Stomach (tissue), 19 donors: ENCODE results near the gene METTL15. TPM values are rescaled to one million over a fixed set of nuclear protein-coding genes. Genes with fewer than 3 reads are reported as not detected.

Source experiments
- DNase-seq, 2 donors: peaks; one replicate each; pipeline versions ENCODE4 v3.0.0 to v3.0.0-alpha.2; 2013 to 2019
- H3K27ac ChIP-seq, 5 donors: fragments of 200-600 bp in 4 of 5; sonication (generic) in 4 of 5; one replicate each; pipeline ENCODE4 v1.5.1; 2013 to 2019; ENCODE audit warnings: mild to moderate bottlenecking in 1 of 5, moderate library complexity in 1 of 5
- H3K27me3 ChIP-seq, 3 donors: fragments of 200-600 bp; sonication (generic); one replicate each; pipeline ENCODE4 v1.5.1; 2017 to 2019; ENCODE audit warnings: mixed run types in 1 of 3
- H3K36me3 ChIP-seq, 4 donors: fragments of 200-600 bp; sonication (generic); 1 replicate in 3 of 4; 2 replicates in 1 of 4; pipeline ENCODE4 v1.5.1; 2016 to 2019
- H3K4me1 ChIP-seq, 4 donors: fragments of 200-600 bp; sonication (generic); one replicate each; pipeline ENCODE4 v1.5.1; 2016 to 2019
- H3K4me3 ChIP-seq, 4 donors: fragments of 200-600 bp; sonication (generic) in 3 of 4; one replicate each; pipeline ENCODE4 v1.5.1; 2016 to 2019; ENCODE audit warnings: mild to moderate bottlenecking in 1 of 4
- H3K9me3 ChIP-seq, 4 donors: fragments of 200-600 bp; sonication (generic); one replicate each; pipeline ENCODE4 v1.5.1; 2016 to 2019
- EP300 ChIP-seq: sonication (generic); formaldehyde crosslinking; IDR thresholded peaks from one replicate; pipeline ENCODE4 v1.6.1; 2017; ENCODE audit warnings: antibody characterized with exemption
- POLR2A ChIP-seq, 4 donors: fragments of 450-650 bp; IDR thresholded peaks; one replicate each; pipeline ENCODE4 v1.6.1; 2016; ENCODE audit warnings: antibody characterized with exemption in 4 of 4, control low read depth in 2 of 4, mild to moderate bottlenecking in 1 of 4, moderate library complexity in 1 of 4
- POLR2AphosphoS5 ChIP-seq, 3 donors: sonication (generic); formaldehyde crosslinking; IDR thresholded peaks; one replicate each; pipeline ENCODE4 v1.6.1; 2016; ENCODE audit warnings: antibody characterized with exemption in 3 of 3
- WGBS, 5 donors: extraction: QIAGEN DNeasy Blood & Tissue Kit in 3 of 5; methylation state at CpG; one replicate each; pipeline versions ENCODE4 v1.1.5 to v1.1.7; 2013 to 2018; 5-methylcytosine and 5-hydroxymethylcytosine counted together
- intact Hi-C: fragments of 100-400 bp; cut with DNase I; formaldehyde crosslinking; loops from one replicate; pipeline ENCODE4 v1.15.1; 2023; ENCODE audit warnings: low total_unique reads
- long read RNA-seq, 10 donors: transcript quantifications; one replicate each; lab custom pipeline, GENCODE V29; 2026
- polyA plus RNA-seq, 3 donors: library from polyadenylated mRNA; stranded (reverse); fragments of 200-250 nt; gene quantifications; one replicate each; pipeline ENCODE4 v1.2.3, GENCODE V29; 2013
- total RNA-seq, 5 donors: library from RNA; depleted of rRNA; stranded (reverse); fragments of >200 nt; gene quantifications; one replicate each; pipeline versions ENCODE4 v1.1.0 to v1.2.3, GENCODE V29; 2014 to 2016
- TF ChIP-seq, protein P1 (sequence below), 7 experiments: fragments of 450-650 bp in 4 of 7; fragments of 200-600 bp in 3 of 7; sonication (generic) in 3 of 7; IDR thresholded peaks; one replicate each; pipeline ENCODE4 v1.5.1; 2016 to 2019; ENCODE audit warnings: antibody characterized with exemption in 7 of 7, control low read depth in 2 of 7, mild to moderate bottlenecking in 1 of 7
- donor health status: healthy with polysubstance abuse.
- donor health status: Bipolar disorder and iron deficiency.
- donor health status: healthy.

METTL15 gene, protein sequence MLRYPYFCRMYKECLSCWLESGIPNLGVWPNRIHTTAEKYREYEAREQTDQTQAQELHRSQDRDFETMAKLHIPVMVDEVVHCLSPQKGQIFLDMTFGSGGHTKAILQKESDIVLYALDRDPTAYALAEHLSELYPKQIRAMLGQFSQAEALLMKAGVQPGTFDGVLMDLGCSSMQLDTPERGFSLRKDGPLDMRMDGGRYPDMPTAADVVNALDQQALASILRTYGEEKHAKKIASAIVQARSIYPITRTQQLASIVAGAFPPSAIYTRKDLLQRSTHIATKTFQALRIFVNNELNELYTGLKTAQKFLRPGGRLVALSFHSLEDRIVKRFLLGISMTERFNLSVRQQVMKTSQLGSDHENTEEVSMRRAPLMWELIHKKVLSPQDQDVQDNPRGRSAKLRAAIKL
- total RNA-seq (10 to 100 TPM in 4 of 5 donors, under 1 TPM in 1; 0.58 to 21.7 (median 12.7) TPM), polyA plus RNA-seq (1 to 10 TPM; 3.1 to 4.7 (median 4.5) TPM)
- long read RNA-seq, donor 1, result 0 reads
- long read RNA-seq, donor 2, full-length matches to known transcripts, result 2 of 2 reads
- long read RNA-seq, donor 2, partial matches to known transcripts, result 0 of 2 reads
- long read RNA-seq, donor 2, other reads (novel, unspliced or antisense), result 0 of 2 reads
- long read RNA-seq, donor 3, result 0 reads
- long read RNA-seq, donor 4, result 0 reads
- long read RNA-seq, donor 5, result 0 reads
- long read RNA-seq, donor 6, full-length matches to known transcripts, result 1 of 16 reads
- long read RNA-seq, donor 6, partial matches to known transcripts, result 15 of 16 reads
- long read RNA-seq, donor 6, other reads (novel, unspliced or antisense), result 0 of 16 reads
- long read RNA-seq, donor 7, result 0 reads
- long read RNA-seq, donor 8, full-length matches to known transcripts, result 3 of 3 reads
- long read RNA-seq, donor 8, partial matches to known transcripts, result 0 of 3 reads
- long read RNA-seq, donor 8, other reads (novel, unspliced or antisense), result 0 of 3 reads
- long read RNA-seq, donor 9, result 0 reads
- long read RNA-seq, donor 10, full-length matches to known transcripts, result 1 of 1 reads
- long read RNA-seq, donor 10, partial matches to known transcripts, result 0 of 1 reads
- long read RNA-seq, donor 10, other reads (novel, unspliced or antisense), result 0 of 1 reads

DNA sequence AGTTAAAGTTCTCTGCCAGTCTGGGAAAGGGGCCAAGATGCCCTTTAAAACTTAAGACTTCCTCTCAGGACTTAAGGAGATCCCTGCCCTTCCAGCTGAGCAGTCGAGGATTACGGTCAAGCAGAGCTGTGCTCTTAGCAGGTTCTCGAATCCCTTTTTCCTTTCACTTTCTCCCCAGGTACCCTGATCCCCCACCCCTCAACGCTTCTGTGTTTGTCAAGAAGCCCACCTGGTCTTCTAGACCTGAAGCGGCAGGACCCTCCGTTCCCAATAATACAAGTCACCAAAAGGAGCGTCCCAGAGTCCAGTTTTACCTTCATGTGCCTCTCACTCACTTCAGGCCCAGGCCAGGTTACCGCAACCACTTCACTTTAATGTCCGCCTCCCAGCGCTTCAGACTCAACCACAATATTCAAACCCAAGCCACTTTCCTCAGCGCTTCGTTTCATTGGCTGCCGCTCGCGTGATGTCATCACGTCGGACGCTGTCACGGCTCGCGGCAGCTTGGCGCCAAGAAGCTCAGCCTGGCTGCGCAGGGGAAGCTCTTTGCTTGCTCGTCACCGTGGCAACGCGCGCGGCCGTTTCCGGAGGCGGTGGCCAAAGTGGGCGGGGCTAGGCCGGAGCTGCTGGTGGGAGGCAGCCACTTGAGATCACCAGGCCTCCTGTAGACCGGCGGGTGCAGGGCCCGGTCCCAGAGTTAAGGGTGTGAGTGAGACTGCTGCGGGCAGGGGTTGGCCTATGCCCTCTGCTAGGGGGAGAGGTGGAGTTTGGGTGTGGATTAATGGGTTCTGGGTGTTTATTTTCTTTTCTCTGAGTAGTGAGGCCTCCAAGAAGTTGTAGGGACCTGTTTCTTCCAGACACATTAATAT lies at the start of gene METTL15, which contains the start of gene KIF18A:
METTL15 (plus strand) TSS at position 639 of the 869 bp plus-strand sequence. CDS start 4,947 bp downstream, outside the sequence.
KIF18A (minus strand) TSS at position 407 of the 869 bp plus-strand sequence. CDS start 10,209 bp downstream, outside the sequence.
- intact Hi-C loops, result no loop called here
- DNase-seq, result peak; percentile 100
- H3K27me3 ChIP-seq, result no peaks in the 10 kb centered on the region
- peak within 1 kb of the TSS; percentile 83 to 91 (median 88) for H3K27ac ChIP-seq
- WGBS, 5 donors, result 0 to 1% (median 0%) methylated on average over 14 to 38 of the region's 38 CpGs
- H3K4me1 ChIP-seq, result peaks cover 14 to 52% (median 43%) of the 10 kb centered on the region in 4 donors
- peak within 1 kb of the TSS; percentile 55 to 65 (median 62) for H3K4me3 ChIP-seq
- TF ChIP-seq, protein P1, sequence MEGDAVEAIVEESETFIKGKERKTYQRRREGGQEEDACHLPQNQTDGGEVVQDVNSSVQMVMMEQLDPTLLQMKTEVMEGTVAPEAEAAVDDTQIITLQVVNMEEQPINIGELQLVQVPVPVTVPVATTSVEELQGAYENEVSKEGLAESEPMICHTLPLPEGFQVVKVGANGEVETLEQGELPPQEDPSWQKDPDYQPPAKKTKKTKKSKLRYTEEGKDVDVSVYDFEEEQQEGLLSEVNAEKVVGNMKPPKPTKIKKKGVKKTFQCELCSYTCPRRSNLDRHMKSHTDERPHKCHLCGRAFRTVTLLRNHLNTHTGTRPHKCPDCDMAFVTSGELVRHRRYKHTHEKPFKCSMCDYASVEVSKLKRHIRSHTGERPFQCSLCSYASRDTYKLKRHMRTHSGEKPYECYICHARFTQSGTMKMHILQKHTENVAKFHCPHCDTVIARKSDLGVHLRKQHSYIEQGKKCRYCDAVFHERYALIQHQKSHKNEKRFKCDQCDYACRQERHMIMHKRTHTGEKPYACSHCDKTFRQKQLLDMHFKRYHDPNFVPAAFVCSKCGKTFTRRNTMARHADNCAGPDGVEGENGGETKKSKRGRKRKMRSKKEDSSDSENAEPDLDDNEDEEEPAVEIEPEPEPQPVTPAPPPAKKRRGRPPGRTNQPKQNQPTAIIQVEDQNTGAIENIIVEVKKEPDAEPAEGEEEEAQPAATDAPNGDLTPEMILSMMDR (IDR thresholded peaks at IDR 0.05), result no peak
- peak; percentile 79 to 94 (median 84) for TF ChIP-seq POLR2AphosphoS5 (IDR thresholded peaks at IDR 0.05)
- TF ChIP-seq EP300, result no peak
- TF ChIP-seq POLR2A (IDR thresholded peaks at IDR 0.05), result peak in 1 of 4 donors; percentile 13
- H3K36me3 ChIP-seq, result no peaks in the 10 kb centered on the region
- no peaks in the 10 kb centered on the region for H3K9me3 ChIP-seq

DNA sequence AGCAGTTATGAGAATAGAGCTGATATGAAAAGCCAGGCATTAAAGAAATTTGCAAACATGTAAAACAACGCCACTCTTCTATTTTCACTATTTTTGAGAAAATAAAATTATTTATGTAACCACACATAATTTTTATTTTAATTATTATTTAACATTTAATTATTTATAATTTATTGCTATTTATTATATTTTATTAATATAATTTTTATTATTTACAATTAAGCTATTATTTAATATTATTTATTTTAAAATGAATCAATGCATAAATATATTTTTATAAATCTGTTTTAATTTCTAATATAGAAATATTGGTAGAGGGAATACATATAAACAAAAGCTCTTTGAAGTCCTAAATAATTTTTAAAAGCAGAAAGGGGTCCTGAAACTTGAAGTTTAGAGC lies 36.9 kb upstream of the METTL15 start:
- Histone ChIP-seq H3K27me3 (no peaks in the 10 kb centered on the region), H3K4me1 (no peaks in the 10 kb centered on the region), H3K9me3 (no peaks in the 10 kb centered on the region), H3K27ac (no peak overlapping the region), H3K36me3 (no peaks in the 10 kb centered on the region), H3K4me3 (no peak overlapping the region)
- TF ChIP-seq POLR2A (IDR thresholded peaks at IDR 0.05) (no peak), POLR2AphosphoS5 (IDR thresholded peaks at IDR 0.05) (no peak), EP300 (no peak)
- TF ChIP-seq, protein P1 (IDR thresholded peaks at IDR 0.05), result no peak
- DNase-seq, result no peak
- 96 to 100% (median 98%) methylated on average over 1 of the region's 1 CpG for WGBS, 5 donors
- intact Hi-C loops, result no loop called here

DNA sequence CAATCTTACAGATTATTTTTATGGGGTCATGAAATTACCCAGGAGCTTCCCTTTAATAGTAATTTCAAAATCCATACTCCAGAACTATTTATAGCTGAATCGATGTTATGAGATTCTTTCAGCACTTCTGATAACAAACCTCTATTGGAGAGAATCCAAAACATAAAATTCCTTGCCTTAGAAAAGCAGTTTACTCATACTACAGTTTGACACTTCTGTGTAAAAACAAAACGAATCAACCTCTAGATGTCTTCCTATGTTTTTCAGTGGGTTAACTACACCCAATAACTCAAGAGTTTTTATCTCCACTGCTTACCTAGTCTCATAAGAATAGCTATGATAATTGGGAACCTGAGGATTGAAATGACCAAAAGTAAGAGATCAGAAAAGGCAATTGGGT lies 35.9 kb upstream of the METTL15 start:
- no peak for DNase-seq
- Histone ChIP-seq H3K4me1 (no peaks in the 10 kb centered on the region), H3K9me3 (no peaks in the 10 kb centered on the region), H3K4me3 (no peak overlapping the region), H3K36me3 (no peaks in the 10 kb centered on the region), H3K27ac (no peak overlapping the region), H3K27me3 (no peaks in the 10 kb centered on the region)
- intact Hi-C loops, result no loop called here
- WGBS, 5 donors, result 18 to 31% (median 19%) methylated on average over 2 of the region's 2 CpGs
- TF ChIP-seq EP300 (no peak), POLR2A (IDR thresholded peaks at IDR 0.05) (no peak), POLR2AphosphoS5 (IDR thresholded peaks at IDR 0.05) (no peak)
- TF ChIP-seq, protein P1 (IDR thresholded peaks at IDR 0.05), result no peak
